Naive thymus-derived CD4-positive, alpha-beta T cell (primary cell): ENCODE measurements around the gene ZNF174. TPM values are rescaled to one million over a fixed set of nuclear protein-coding genes. Genes with fewer than 3 reads are reported as not detected.

Source experiments
- ATAC-seq: fragments of 150-1000 bp; cut with Tn5 transposase; 2 replicates; pipeline ENCODE4 v1.10.0; 2021; ENCODE audit warnings: mild to moderate bottlenecking, moderate library complexity
- CTCF ChIA-PET: fragments of 350-600 bp; sonication (Branson Sonifier 250); formaldehyde crosslinking; loops from one replicate; lab custom pipeline; 2021; ENCODE audit warnings: antibody characterized with exemption; lab: Charles Lee
- POLR2A ChIA-PET: fragments of 350-600 bp; sonication (Branson Sonifier 250); formaldehyde crosslinking; loops from one replicate; lab custom pipeline; 2021; ENCODE audit warnings: antibody characterized with exemption, inconsistent platforms; lab: Charles Lee
- DNase-seq, 9 donors: peaks; one replicate each; pipeline versions ENCODE4 v3.0.0 to v3.0.0-alpha.2; 2020 to 2022; ENCODE audit warnings: mixed read lengths in 1 of 9
- H3K27ac ChIP-seq: one replicate; pipeline ENCODE4 v1.7.0; 2013; ENCODE audit warnings: mild to moderate bottlenecking, low read depth, low read length, moderate library complexity
- H3K27me3 ChIP-seq, 2 donors: one replicate each; pipeline ENCODE4 v1.7.0; 2013; ENCODE audit warnings: low read length in 2 of 2, mild to moderate bottlenecking in 2 of 2, moderate library complexity in 2 of 2; ENCODE audit not compliant: control insufficient read depth in 2 of 2, insufficient read depth in 2 of 2
- H3K36me3 ChIP-seq, 3 experiments: 1 replicate in 2 of 3; 2 replicates in 1 of 3; pipeline ENCODE4 v1.7.0; 2013; ENCODE audit warnings: low read length in 3 of 3, mild to moderate bottlenecking in 3 of 3, moderate library complexity in 1 of 3; ENCODE audit not compliant: insufficient read depth in 3 of 3, control insufficient read depth in 2 of 3
- H3K4me1 ChIP-seq, 2 donors: one replicate each; pipeline ENCODE4 v1.7.0; 2013; ENCODE audit warnings: low read length in 2 of 2, mild to moderate bottlenecking in 2 of 2, moderate library complexity in 1 of 2; ENCODE audit not compliant: control insufficient read depth in 2 of 2, insufficient read depth in 2 of 2
- H3K4me3 ChIP-seq: 2 replicates; pipeline ENCODE4 v1.7.0; 2013; ENCODE audit warnings: mild to moderate bottlenecking, low read length
- H3K9me3 ChIP-seq, 3 experiments: 1 replicate in 2 of 3; 2 replicates in 1 of 3; pipeline ENCODE4 v1.7.0; 2013; ENCODE audit warnings: low read length in 3 of 3; ENCODE audit not compliant: control insufficient read depth in 2 of 3
- H3K27ac Mint-ChIP-seq, 9 donors: one replicate each; pipeline ENCODE4 v1.8.0; 2020 to 2022; ENCODE audit warnings: mixed read lengths in 9 of 9, mild to moderate bottlenecking in 8 of 9, moderate library complexity in 5 of 9, inconsistent platforms in 2 of 9
- H3K27me3 Mint-ChIP-seq, 5 donors: one replicate each; pipeline ENCODE4 v1.8.0; 2021 to 2022; ENCODE audit warnings: mixed read lengths in 5 of 5, mild to moderate bottlenecking in 1 of 5
- H3K36me3 Mint-ChIP-seq, 5 donors: one replicate each; pipeline ENCODE4 v1.8.0; 2020 to 2022; ENCODE audit warnings: mixed read lengths in 5 of 5, mild to moderate bottlenecking in 3 of 5, inconsistent platforms in 1 of 5
- H3K4me1 Mint-ChIP-seq, 7 donors: one replicate each; pipeline ENCODE4 v1.8.0; 2020 to 2022; ENCODE audit warnings: mixed read lengths in 7 of 7, mild to moderate bottlenecking in 3 of 7, inconsistent platforms in 1 of 7
- H3K4me3 Mint-ChIP-seq, 10 donors: one replicate each; pipeline ENCODE4 v1.8.0; 2020 to 2022; ENCODE audit warnings: mild to moderate bottlenecking in 10 of 10, mixed read lengths in 10 of 10, moderate library complexity in 6 of 10, inconsistent platforms in 2 of 10
- H3K9me3 Mint-ChIP-seq, 11 donors: one replicate each; pipeline ENCODE4 v1.8.0; 2020 to 2022; ENCODE audit warnings: mixed read lengths in 11 of 11, mild to moderate bottlenecking in 4 of 11, inconsistent platforms in 1 of 11, moderate library complexity in 1 of 11
- intact Hi-C, 2 donors: fragments of 100-400 bp; cut with micrococcal nuclease; formaldehyde crosslinking; loops; one replicate each; pipeline ENCODE4 v1.15.1; 2023
- polyA plus RNA-seq, 2 donors: library from polyadenylated mRNA; unstranded; fragments of 300-500 nt; fragmentation: Illumina TruSeq; gene quantifications; one replicate each; pipeline ENCODE4 v1.2.3, GENCODE V29; 2021
- total RNA-seq, 6 experiments: library from RNA in 5 of 6; stranded (reverse) in 5 of 6; gene quantifications; 1 replicate in 5 of 6; 2 replicates in 1 of 6; pipeline ENCODE4 v1.2.3 and lab custom pipeline; 2021 to 2026

The ZNF174 gene
- total and polyA plus RNA-seq, 7 experiments from 2014 or later: 4.7 to 26.4 (median 13.5) TPM

- peak; percentile 10 to 66 (median 26) for DNase-seq
- H3K36me3 ChIP-seq: peaks cover 0 to 8% (median 0%) of the 10 kb centered on the region in 3 experiments
- H3K4me3 ChIP-seq: no peak overlapping the region
- Mint-ChIP-seq H3K27ac (peak overlapping the region; percentile 31 to 88 (median 69)), H3K27me3 (no peaks in the 10 kb centered on the region), H3K4me3 (peak overlapping the region in 9 of 10 donors; percentile 33 to 81 (median 66)), H3K9me3 (peaks cover 0 to 25% (median 6%) of the 10 kb centered on the region in 11 donors), H3K36me3 (peaks cover 0 to 47% (median 27%) of the 10 kb centered on the region in 5 donors), H3K4me1 (peaks cover 10 to 33% (median 22%) of the 10 kb centered on the region in 7 donors)
- intact Hi-C loops: no loop called here
- ChIA-PET CTCF (interaction anchor here (0.7 kb wide), 1 partner anchor 1170 kb away, joined by 3 read pairs; no protein-coding TSS in a partner anchor), POLR2A (interaction anchor here (0.7 to 1.6 kb wide), 3 partner anchors 31 to 149 kb away, joined by 3 to 4 read pairs (median 3); partner anchors contain the start of genes ZNF174 and ZSCAN32)
- peaks cover 0 to 7% of the 10 kb centered on the region in 2 donors for H3K4me1 ChIP-seq
- ATAC-seq: peak; percentile 87
- no peak overlapping the region for H3K27ac ChIP-seq
- no peaks in the 10 kb centered on the region for H3K9me3 ChIP-seq
- H3K27me3 ChIP-seq: no peaks in the 10 kb centered on the region
Measured at GRCh38 chr16:3431779-3432219, 30.8 kb downstream of the ZNF174 start.

- Mint-ChIP-seq H3K27me3 (peaks cover 0 to 1% (median 0%) of the 10 kb centered on the region in 5 donors), H3K4me3 (no peak overlapping the region), H3K27ac (peak overlapping the region in 2 of 9 donors; percentile 22 to 46), H3K9me3 (peaks cover 0 to 29% (median 7%) of the 10 kb centered on the region in 11 donors), H3K4me1 (peaks cover 10 to 35% (median 22%) of the 10 kb centered on the region in 7 donors), H3K36me3 (peaks cover under 1 to 62% (median 41%) of the 10 kb centered on the region in 5 donors)
- no peak for DNase-seq
- Histone ChIP-seq H3K4me1 (peaks cover 0 to 7% of the 10 kb centered on the region in 2 donors), H3K36me3 (peaks cover 0 to 10% (median 0%) of the 10 kb centered on the region in 3 experiments), H3K27me3 (no peaks in the 10 kb centered on the region), H3K9me3 (no peaks in the 10 kb centered on the region), H3K4me3 (no peak overlapping the region), H3K27ac (no peak overlapping the region)
- ChIA-PET POLR2A (no interaction called here), CTCF (no interaction called here)
- intact Hi-C loops: no loop called here
- ATAC-seq: no peak
Measured at GRCh38 chr16:3434373-3434772, 33.4 kb downstream of the ZNF174 start.

DNA sequence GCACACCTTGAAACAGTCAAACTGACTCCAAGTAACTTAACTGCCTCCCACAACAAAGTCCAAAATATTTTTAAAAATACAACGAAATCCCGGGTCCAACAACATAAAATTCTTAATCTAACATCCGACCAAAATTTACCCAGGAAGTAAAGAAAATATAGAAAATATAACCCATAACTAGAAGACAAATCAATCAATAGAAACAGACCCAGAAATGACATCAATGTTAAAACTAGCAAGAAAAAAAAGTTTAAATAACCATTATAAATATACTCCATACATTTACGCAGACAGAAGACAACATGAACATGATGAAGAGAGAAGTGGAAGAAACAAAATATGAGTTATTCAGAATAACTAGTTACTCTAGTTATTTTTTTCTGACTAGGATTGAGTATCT lies 38.6 kb downstream of the ZNF174 start:
- H3K36me3 ChIP-seq: peaks cover 0 to 17% (median 0%) of the 10 kb centered on the region in 3 experiments
- DNase-seq: no peak
- no peak for ATAC-seq
- H3K27me3 ChIP-seq: no peaks in the 10 kb centered on the region
- ChIA-PET CTCF (no interaction called here), POLR2A (no interaction called here)
- H3K9me3 Mint-ChIP-seq: peaks cover 0 to 27% (median 14%) of the 10 kb centered on the region in 11 donors
- H3K4me3 ChIP-seq: no peak overlapping the region
- H3K4me3 Mint-ChIP-seq: peak overlapping the region in 2 of 10 donors; percentile 21 to 47
- H3K4me1 Mint-ChIP-seq: peaks cover 1 to 33% (median 17%) of the 10 kb centered on the region in 7 donors
- peaks cover 0 to 5% (median 0%) of the 10 kb centered on the region in 5 donors for H3K27me3 Mint-ChIP-seq
- peaks cover 4 to 6% of the 10 kb centered on the region in 2 donors for H3K4me1 ChIP-seq
- intact Hi-C loops: loop anchor here in 1 of 2 donors (5.0 kb wide), 1 partner anchor 157 kb away; the partner anchor contains the start of gene ZNF263
- H3K36me3 Mint-ChIP-seq: peaks cover 8 to 53% (median 33%) of the 10 kb centered on the region in 5 donors
- no peak overlapping the region for H3K27ac ChIP-seq
- peaks cover 0 to 5% (median 0%) of the 10 kb centered on the region in 3 experiments for H3K9me3 ChIP-seq
- peak overlapping the region in 1 of 9 donors; percentile 59 for H3K27ac Mint-ChIP-seq

GRCh38 chr16:3443108-3444031 lies 42.4 kb downstream of the ZNF174 start, which contains the start of the genes NAA60 and ZNF597:
NAA60 (plus strand) TSS chr16:3443680; CDS start chr16:3476228, 32,548 bp downstream.
ZNF597 (minus strand) TSS chr16:3443504; CDS start chr16:3443153, 351 bp downstream.
- ATAC-seq (peak; percentile 96), DNase-seq (peak; percentile 38 to 86 (median 79))
- Histone ChIP-seq H3K27me3 (no peaks in the 10 kb centered on the region), H3K27ac (peak within 1 kb of the TSS; percentile 89), H3K36me3 (peaks cover 0 to 11% (median 0%) of the 10 kb centered on the region in 3 experiments), H3K4me3 (peak within 1 kb of the TSS; percentile 47), H3K4me1 (peaks cover 5 to 15% of the 10 kb centered on the region in 2 donors), H3K9me3 (peaks cover 0 to 5% (median 0%) of the 10 kb centered on the region in 3 experiments)
- intact Hi-C loops: loop anchor here (1.0 to 5.0 kb wide), 8 partner anchors 14 to 260 kb away; partner anchors contain the start of genes ZNF174 (in 2 of the 2), ZNF263 (in 2 of the 2) and ZSCAN32 (in 2 of the 2)
- ChIA-PET POLR2A (interaction anchor here (0.8 to 3.2 kb wide), 10 partner anchors 14 to 293 kb away, joined by 3 to 25 read pairs (median 4); partner anchors contain the start of genes ZNF174, ZNF263 and ZSCAN32), CTCF (interaction anchor here (0.6 to 1.6 kb wide), 3 partner anchors 14 to 481 kb away, joined by 3 to 8 read pairs (median 3); no protein-coding TSS in a partner anchor)
- H3K4me3 Mint-ChIP-seq: peak within 1 kb of the TSS; percentile 88 to 100 (median 96)
- H3K4me1 Mint-ChIP-seq: peaks cover 0 to 46% (median 24%) of the 10 kb centered on the region in 7 donors
- H3K9me3 Mint-ChIP-seq: peaks cover 0 to 27% (median 14%) of the 10 kb centered on the region in 11 donors
- peaks cover 0 to 5% (median 0%) of the 10 kb centered on the region in 5 donors for H3K27me3 Mint-ChIP-seq
- H3K27ac Mint-ChIP-seq: peak within 1 kb of the TSS; percentile 82 to 98 (median 96)
- peaks cover 8 to 46% (median 31%) of the 10 kb centered on the region in 5 donors for H3K36me3 Mint-ChIP-seq

DNA sequence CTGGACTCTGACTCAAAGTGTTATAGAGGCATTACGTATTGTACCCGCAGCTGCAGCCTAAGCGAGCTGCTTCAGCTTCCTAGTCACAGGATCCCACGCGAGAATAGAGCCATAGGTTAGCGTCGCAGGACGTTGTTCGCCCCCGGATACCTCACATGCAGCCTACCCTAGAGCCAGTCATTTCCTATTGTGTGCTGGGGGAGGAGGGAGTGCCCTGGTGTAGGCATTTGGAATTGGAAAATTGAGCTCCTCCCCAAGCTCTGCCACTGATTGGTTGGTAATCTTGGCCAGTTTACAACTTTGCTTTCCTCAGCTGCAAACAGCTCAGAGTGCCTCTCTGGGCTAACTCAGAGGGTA lies 43.0 kb downstream of the ZNF174 start:
- POLR2A ChIA-PET: interaction anchor here (0.7 to 3.2 kb wide), 11 partner anchors 13 to 414 kb away, joined by 3 to 25 read pairs (median 4); partner anchors contain the start of genes ZNF174 and ZSCAN32
- Mint-ChIP-seq H3K27ac (peak overlapping the region; percentile 82 to 98 (median 96)), H3K27me3 (peaks cover 0 to 5% (median 0%) of the 10 kb centered on the region in 5 donors), H3K9me3 (peaks cover 0 to 24% (median 12%) of the 10 kb centered on the region in 11 donors), H3K4me3 (peak overlapping the region; percentile 88 to 100 (median 96)), H3K36me3 (peaks cover 8 to 46% (median 28%) of the 10 kb centered on the region in 5 donors), H3K4me1 (peaks cover 0 to 47% (median 24%) of the 10 kb centered on the region in 7 donors)
- CTCF ChIA-PET: interaction anchor here (0.7 to 1.6 kb wide), 5 partner anchors 13 to 482 kb away, joined by 3 to 8 read pairs (median 3); partner anchors contain the start of genes ZNF174 and ZSCAN32
- Histone ChIP-seq H3K27ac (peak overlapping the region; percentile 89), H3K9me3 (peaks cover 0 to 5% (median 0%) of the 10 kb centered on the region in 3 experiments), H3K36me3 (peaks cover 0 to 15% (median 0%) of the 10 kb centered on the region in 3 experiments), H3K27me3 (no peaks in the 10 kb centered on the region), H3K4me1 (peaks cover 5 to 15% of the 10 kb centered on the region in 2 donors), H3K4me3 (peak overlapping the region; percentile 47)
- ATAC-seq (peak; percentile 63), DNase-seq (peak in 6 of 9 donors; percentile 8 to 68 (median 38))
- intact Hi-C loops: loop anchor here in 1 of 2 donors (1.0 to 5.0 kb wide), 2 partner anchors 13 to 162 kb away; partner anchors contain the start of gene ZNF263
